GM21825 (cell line): ENCODE results near the gene DCP1B.

Source experiments
- ATAC-seq: cut with Tn5 transposase; IDR thresholded peaks from one replicate; pipeline ENCODE4 v1.9.1; 2021; ENCODE audit warnings: mild to moderate bottlenecking, moderate library complexity; ENCODE audit not compliant: unreplicated experiment

The DCP1B gene

DNA sequence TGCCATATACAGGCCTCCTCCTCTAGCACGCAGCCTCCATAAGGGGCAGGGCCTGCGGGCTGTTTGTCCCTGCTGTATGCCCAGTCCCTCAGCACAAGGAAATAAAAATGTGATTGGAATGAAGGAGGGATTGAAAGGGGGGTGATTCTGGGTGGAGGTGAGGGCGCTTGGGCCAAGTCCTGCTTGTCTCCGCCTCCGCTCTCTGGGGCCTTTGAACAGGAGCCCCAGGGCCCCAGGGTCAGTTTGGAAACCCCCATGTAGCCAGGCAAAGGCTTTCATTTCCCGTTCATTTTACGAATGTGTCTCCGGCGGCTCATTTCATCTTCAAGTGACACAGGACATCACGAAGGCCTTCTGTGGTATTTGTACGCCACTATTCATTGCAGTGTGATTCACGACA, 81.3 kb downstream of the DCP1B start:
- ATAC-seq: no peak

DNA sequence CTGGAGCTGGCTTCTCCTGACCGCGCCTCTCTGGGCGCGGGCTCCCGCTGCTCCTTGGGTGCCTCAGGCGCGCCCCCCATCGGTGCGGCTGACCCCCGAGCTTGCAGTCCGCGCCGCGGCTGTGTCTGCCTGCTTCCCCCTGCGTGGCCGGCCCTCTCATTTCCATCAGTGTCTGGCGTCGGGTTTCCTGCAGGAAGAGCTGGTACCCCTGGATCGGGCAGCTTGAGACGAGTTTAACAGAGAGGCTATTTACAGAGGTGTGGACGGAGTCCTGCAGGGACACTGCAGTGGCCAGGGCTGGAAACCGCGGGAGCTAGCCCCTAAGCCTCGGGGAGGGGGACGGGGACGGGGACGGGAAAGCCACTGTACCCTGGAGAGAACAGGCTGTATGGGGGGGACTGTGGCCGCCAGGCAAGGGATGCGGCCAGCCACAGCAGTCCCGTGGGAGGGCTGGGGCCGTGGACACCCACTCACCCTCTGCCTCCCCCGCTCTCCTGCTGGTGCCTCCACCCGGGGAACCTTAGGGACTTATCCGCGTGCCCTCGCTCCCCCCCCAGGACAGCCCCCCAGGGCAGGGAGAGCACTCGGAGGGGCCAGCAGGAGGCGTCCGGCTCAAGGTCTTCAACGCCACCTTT, 82.1 kb downstream of the DCP1B start:
- no peak for ATAC-seq

DNA sequence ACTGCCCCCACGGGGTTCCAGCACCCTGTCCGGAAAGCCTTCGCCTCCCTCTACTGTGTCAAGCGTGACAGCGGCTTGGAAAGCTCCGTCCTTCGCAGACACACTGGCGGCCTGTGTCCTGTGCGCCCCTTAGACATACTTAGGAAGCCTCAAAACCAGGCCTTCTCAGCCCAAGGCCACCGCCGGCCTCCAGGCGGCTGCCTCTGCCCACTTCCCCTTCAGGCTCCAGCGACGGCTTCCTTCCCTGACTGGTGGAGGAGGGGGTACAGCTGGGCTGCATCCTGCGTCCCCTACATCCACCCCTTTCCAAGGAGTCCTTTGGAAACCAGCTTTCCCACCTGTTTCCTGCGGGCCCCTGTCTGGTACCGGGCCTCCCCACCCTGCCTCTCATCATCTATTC, 83.3 kb downstream of the DCP1B start:
- ATAC-seq: no peak

DNA sequence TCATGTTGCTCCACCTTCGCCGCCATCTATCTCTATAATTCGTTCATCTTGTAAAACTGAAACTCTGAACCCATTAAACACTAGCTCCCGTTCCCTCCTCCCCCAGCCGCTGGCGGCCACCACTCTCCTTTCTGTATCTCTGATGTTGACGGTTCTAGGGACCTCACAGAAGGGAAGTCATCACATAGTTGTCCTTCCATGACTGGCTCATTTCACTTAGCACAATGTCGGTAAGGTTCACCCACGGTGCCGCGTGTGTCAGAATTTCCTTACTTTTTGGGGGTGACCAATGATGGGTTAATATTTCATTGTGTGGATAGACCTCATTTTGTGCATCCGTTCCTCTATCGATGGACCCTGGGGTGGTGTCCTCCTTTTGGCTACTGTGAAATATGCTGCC, 83.8 kb downstream of the DCP1B start:
- ATAC-seq: no peak

DNA sequence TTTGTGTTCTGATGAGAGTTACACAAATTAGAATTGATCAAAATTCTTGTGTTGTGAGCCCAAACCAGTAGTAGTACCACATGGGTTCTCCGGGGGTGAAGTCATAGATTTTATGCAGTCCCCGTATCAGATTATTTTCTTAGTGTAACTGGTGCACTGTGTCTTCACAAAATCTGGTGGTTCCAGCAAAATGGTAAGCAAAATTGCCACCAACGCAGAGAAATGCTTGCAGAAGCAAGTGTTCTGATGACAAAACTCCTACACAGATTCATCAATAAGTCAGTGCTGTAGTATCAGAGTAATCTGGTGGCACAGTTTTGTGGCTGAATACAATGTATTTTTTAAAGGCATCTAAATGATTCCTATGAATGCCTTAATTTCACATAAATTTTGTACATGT, 84.5 kb downstream of the DCP1B start:
- no peak for ATAC-seq

DNA sequence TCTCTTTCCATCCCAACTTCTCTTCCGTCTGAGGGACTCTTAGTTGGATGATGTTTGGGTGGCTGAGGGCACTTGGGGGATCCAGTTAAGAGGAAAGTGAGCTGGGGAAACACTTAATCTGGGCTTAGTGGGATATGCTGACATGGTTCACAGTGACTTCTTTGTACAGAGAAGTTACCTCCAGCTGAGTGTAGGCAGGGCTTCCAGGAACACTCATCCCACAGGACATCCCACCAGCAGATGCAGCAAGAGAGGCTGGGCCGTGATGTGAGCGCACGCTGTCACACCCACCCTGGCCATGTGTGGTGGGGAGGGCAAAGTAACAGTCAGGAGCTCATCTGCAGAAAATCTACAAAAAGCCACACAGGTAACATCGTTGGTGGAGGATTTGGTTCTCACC, 85.0 kb downstream of the DCP1B start:
- ATAC-seq: no peak

DNA sequence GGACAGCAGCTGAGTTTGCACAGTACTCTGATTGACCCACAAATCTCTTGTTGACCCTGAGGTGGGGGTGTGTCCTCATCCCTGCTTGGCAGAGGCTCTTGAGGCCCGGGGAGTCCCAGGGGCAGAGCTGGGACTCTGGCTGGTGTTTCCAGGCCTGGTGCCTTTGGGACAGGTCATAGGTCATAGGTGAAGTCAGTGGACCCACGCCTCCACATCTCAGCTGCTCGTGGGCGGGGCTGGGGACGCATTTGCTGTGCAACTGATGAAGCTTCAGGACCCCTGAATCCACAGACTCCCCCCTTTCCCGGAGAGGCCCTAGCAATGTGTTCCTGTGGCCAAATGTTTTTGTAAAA, 85.4 kb downstream of the DCP1B start:
- no peak for ATAC-seq

DNA sequence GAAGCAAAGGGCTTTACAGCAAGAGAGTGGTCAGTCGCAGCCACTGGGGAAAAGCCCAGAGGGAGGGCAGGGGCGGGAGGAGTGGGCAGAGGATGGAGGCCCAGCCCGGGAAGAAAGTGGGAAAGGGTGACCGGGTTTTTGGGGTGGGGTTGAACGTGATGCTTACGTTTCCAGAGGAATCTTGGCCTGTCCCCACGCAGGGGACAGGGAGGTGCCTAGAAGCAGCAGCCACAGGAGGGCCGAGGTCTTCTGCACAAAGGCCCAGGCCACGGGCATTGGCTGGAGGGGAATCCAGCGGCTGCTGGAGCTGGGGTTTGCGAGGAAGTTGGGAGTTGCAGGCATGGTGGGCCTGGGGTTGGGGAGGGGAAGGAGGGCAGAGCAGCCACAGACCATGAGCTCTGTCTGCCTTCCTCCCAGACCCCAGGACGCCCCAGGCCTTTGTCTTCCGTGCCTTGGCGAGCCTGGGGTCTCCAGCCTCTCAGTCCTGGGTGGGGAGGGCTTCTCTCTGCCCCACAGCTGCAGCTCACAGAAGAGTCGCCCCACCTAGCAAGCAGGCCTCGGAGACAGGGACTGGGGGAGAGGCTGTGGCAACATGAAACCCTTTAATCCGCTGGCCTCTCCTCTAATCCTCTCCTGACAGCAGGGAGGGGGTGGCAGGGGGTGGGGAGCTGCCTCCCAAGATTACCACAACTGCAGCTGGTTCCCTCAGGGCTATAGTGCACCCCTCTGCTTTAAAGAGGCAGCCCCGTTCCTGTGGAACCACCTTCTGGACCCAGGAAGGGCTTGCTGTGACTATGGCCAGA, 86.0 kb downstream of the DCP1B start, which contains the start of gene CACNA2D4:
Gene CACNA2D4, minus strand, starts transcription at position 572 of the 803 bp plus-strand sequence. Its CDS starts 179 bp downstream, at position 393.
- no peak for ATAC-seq

DNA sequence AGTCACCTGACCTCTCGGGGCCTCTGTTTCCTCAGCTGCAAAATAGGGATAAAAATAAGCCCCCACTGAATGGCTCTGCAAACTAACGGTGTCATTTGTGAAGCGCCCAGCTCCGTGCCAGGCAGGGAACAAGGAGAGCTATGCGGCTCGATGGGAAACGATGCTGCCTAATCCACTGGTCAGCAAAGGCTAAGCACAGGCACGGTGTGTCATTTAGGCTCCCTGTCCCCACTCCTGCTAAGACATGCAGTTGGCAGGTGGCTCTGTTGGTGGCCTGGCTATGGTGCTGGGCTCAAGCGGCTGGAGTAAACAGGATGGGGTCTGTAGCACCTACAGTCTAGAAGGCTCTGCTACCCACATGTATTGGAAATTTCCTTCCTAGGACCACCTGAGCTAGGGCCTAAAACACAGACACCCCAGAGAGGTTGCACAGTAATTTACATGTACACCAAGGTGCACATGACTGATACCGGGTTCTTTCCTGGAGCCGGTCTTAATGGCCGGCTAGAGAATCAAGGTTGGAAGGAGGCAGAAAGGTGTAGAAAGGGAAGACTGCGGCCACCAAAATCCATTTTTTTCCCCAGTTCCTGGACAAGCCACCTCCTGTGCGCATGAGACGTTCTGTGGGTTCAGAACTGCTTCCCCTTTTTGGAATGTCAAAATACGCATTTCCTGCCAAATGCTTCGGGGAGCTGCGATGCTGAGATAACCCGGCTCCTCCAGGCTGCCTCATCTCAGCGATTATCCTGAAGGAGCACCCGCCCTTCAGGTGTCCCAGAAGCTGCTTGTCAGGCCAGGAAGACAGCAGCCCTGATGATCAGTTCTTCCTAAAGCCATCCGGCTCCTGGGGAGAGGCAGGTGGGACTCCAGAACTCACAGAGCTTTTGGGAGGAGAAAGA, 86.8 kb downstream of the DCP1B start:
- no peak for ATAC-seq

DNA sequence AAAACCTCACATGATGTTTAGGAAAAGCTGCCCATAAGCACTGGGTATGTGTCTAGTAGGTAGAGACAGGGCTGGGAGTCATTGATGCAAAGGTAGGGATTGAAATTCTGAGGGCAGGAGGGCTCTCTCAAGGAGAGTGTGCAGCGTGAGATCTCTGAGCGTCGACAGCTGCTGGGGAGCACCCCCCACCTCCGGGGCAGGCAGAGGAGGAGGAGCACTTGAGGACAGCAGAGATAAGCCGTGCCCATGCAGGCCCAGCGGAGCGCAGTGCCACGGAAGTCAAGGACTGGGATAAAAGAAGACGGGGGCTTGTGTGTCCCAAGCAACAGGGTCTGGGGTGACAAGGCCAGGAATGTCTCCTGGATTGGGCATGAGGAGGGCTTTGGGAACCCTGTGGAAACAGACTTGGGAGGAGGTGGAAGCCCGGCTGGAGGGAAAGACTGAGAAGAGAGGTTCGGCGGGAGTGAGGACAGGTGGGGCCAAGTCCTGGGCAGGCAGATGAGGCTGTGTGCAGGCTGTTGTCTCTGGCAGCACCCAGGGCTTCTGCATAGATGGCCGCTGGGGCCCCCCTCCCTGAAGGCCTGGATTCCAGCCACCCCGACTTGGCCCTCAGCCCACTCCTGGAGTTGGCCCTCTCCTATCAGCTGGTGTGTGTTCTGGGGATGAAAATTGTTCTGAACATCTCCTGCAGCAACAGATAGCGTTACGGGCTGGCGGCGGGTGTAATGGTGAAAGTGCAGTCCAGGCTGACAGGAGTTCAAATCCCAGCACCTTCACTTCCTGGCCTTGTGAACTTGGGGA, 87.7 kb downstream of the DCP1B start:
- no peak for ATAC-seq

DNA sequence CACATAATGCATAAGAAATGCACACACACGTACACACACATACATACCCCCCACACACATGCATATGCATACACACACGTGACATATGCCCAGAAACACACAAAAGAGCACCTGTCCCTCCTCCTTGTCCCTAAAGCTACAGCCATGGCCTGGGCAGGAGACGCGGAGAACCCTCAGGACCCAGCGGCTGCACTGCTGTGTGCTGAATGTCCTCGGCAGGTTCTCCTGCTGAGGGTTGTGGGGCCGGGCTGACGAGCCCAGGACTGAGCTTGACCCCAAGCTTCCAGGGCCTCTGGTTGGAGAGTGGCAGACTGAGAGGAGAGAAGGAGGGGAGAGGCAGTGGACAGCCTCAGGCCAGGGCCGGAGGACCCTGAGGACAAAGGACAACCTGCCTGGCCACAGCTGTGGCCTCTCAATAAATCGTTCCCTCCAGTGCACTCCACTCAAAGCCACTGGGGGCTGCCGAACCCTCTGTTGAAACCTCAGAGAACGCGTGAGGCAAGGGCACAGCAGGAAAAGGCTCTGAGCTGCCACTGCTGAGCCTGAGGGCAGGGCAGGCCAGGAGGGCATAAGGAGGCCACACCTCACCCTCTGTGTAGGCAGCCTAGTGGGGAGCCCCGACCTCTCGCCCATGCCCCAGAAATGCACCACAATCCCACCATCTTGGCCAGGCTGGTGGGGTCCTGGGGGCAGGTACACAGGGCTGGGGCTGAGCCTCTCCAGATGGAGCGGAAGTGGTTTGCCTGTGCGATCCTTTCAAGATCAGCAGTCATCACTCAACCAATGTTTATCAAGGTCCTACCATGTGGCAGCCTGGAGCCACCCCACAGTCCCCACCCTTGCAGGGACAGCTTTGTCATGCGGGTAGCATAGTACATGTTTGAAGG, 88.9 kb downstream of the DCP1B start:
- no peak for ATAC-seq

DNA sequence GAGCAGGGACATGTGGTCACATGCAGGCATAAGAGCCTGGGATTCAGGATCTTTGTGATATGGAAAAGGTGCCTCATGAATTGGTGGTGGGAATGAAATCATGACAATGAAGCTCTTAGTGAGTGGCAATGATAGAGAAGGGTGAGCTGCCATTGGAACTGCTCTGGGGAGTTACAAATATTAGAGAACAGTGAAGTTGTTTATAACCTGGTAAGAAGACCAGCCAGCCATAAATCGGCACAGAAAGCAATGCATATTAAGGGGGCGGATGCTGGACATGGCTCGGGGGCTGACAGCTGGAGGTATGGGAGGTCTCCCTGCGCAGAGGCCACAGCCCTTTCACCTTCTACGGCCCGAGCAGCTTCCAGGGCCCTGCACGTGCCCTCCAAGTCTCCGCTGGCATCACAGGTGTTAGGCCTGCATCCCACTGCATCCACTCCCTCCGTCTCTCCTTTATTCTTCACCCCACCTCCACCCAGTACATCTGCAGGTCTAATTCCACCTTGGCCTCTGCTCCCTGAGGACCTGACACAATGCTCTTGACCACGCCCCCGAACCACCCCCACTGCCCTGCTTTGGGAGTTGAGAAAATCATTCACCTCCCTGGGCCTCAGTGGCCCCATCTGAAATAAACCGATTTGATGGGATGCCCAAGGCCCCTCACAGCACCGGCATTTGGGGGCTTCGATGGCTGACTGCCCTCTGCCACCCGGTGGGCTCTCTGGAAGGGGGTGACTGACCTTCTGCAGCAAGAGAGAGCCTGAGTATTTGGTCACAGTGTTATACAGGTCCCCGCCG, 89.9 kb downstream of the DCP1B start:
- ATAC-seq: no peak

DNA sequence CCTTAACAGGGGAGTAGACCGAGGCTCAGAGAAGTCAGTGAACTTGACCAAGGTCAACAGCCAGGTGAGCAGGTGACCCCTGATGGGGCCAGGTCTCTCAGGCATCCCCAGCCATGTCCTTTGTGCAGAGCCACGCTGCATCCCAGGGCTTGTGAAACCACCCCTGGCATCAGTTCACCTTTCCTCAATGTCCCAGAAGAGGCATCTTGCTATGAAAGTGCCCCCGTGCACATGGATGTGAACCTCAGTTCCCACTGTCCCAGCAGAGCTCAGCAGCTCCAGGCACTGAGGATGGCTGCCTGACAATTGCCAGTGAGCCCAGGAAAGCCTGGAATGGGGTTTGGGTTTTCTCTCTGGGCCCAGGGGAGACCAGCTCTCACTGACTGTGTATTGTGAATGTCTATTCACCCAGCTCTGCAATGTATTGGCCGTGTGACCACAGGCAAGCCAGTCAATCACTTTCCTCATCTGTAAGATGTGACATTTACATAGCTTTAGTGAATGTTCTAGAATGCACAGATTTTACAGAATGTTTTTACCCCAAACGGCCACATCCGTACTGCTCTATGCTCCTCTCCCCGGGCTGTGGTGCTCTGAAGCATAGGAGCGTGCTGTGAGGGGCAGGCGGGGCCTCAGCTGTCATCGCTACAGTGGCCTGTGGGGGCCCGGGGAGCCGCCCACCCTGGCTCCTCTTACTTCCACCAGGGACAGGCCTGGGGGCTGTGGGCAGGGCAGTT, 90.7 kb downstream of the DCP1B start:
- ATAC-seq: no peak

DNA sequence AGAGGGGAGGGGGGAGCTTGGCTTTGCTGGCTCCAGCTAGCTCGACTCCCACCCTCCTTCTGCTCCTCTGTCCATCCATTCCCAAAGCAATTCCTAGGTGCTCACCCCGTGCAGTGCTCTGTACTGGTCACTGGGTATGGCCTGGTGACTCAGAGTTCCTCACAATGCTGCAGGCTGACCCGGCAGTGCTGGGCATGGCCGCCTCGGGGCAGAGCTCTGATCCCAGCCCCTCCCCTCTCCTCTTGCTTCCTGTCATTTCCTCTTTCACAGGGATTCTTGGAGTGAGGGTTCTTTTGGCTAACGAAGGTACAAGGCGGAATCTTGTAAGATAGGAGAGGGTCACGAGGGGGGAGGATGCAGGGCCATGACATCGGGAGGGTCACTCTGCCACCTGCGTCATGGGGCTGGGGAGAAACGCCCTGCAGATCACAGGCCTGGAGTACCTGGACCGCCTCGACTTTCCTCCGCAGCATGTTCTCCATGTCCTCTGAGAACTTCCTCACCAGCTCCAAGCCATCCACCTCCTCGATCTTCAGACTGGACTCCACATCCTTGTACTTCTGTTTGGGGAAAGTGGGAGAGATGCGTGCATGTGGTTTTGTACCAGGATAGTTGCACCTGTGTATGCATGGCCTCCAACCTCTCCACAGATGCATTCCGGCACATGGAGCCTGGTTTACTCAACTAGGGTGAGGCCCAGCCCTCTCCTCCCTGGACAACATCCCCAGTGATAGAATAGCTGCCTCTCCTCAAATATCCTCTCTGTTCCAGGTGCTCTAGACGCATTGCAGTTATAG, 91.5 kb downstream of the DCP1B start:
- no peak for ATAC-seq

DNA sequence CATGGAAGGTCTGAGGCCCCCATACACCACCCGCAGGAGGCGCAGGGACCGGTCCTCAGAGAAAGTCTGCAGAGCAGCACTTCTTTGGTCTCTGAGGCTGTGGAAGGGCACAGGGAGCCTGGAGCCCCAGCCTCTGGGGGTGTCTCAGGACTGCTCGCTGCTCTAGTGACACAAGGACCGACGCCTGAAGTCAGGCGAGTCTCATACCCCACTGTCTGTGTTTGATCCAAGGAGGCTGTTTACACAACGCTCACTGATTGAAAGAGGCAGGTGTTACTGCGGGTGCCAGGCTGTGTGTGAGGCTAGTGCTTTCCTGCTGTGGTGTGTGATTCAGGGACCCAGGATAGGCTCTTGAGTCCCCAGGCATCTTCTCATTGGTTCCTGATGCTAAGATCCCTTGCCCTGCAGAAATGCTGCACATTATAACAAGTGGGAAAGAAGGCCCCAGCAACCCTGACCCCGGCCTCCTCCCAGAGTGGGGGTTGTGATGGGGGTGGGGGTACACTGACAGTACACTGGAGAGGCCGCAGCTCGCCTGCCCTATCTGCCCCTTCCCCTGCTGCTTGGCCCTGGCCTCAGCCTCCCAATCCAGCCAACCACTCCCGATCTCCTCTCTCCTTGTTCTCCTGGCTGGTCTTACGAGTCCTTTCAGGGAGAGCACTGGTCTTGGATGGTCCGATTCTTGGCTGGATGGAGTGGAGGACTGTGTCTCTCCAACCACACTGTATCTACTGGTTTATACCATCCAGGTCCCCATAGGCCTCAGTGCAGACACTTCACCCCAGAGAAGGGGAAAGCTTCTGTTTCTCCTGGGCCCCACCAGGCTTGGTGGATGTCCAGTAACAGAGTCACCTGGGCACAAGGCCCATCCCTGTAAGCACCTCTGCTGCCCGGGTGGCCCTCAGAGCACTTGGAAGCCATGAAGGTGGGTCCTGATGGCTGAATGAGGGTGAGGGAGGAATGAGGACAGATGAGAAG, 92.4 kb downstream of the DCP1B start:
- ATAC-seq: no peak

DNA sequence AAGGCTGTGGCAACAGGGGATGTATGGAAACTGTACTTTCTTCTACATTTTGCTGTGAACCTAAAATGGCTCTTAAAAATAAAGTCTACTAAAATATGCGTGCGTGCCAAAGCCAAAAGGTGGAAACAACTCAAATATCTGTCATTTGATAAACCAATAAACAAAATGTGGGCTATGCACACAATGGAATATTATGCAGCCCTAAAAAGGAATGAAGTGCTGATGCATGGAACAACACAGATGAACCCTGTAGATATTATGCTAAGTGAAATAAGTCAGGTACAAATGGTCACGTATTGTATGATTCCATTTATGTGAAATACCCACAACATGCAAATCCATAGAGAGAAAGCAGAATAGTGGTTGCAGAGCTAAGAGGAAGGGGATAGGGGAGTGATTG, 93.8 kb downstream of the DCP1B start:
- ATAC-seq: no peak
